ENCODE results near the gene FOXP2. TPM values are rescaled to one million over a fixed set of nuclear protein-coding genes. Genes with fewer than 3 reads are reported as not detected.

The FOXP2 gene
- total and polyA plus RNA-seq, 10 of the 15 experiments (the other 5 are each of a cell fraction or from before 2014, with no cell fraction given) = 0.99 to 2.5 (median 1.8) TPM

DNA sequence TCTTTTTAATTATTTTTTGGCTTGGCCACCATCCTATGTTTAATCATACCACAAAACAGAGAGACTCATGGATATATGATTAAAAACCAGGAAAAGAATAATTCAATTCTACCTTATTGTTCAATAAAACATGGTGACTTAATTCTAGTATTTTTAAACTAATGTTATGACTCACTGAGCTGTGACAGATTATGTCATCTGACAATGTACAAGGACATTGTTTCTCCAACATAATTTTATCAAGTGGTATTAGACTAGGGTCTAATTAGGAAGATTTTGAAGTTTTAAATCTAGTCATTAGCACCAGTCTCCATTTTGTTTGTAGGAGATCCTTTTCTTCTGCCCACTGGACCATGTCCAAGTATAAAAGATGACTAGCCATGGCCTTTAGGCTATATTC, 307.9 kb downstream of the FOXP2 start:
- no peak overlapping the region for H3K4me3 ChIP-seq
- DNase-seq (ENCODE audit: low read depth, low spot score) (no peak), FAIRE-seq (no peak), ATAC-seq (peak; percentile 55)
- ChIA-PET RAD21 (ENCODE audit: unreplicated experiment) (no interaction called here), CTCF (no interaction called here), SMC1A (ENCODE audit: uncharacterized antibody, unreplicated experiment) (no interaction called here), POLR2A (no interaction called here)
- H3K27me3 ChIP-seq (replicated peaks in 1 of 2; ENCODE audit: control insufficient read depth in 2 of 2, insufficient read depth in 2 of 2, low read length in 1 of 2) = no peaks in the 10 kb centered on the region
- H3K79me2 ChIP-seq (ENCODE audit: control insufficient read depth, insufficient read depth, low read length) = no peaks in the 10 kb centered on the region
- H2AFZ ChIP-seq (ENCODE audit: control insufficient read depth, low read depth, low read length) = no peak overlapping the region
- H3K4me1 ChIP-seq (ENCODE audit: control insufficient read depth, insufficient read depth, low read length) = no peaks in the 10 kb centered on the region
- no peaks in the 10 kb centered on the region for H4K20me1 ChIP-seq (ENCODE audit: control insufficient read depth, insufficient read depth)
- no peaks in the 10 kb centered on the region for H3K9me3 ChIP-seq (replicated peaks; ENCODE audit: control insufficient read depth, insufficient read depth, low read length)
- no peak overlapping the region for H3K27ac ChIP-seq (ENCODE audit: control insufficient read depth, insufficient read depth)
- no peaks in the 10 kb centered on the region for H3K36me3 ChIP-seq (ENCODE audit: control insufficient read depth in 2 of 2, insufficient read depth in 2 of 2, low read length in 1 of 2)
- in situ Hi-C loops (cut with MboI) = no loop called here
- H3K9ac ChIP-seq (ENCODE audit: control insufficient read depth, insufficient read depth, low read length) = no peak overlapping the region
- no TSS peak for BruUV-seq (replicated peaks)
- no peak overlapping the region for H3K4me2 ChIP-seq (ENCODE audit: control insufficient read depth, insufficient read depth)
- intact Hi-C loops (cut with micrococcal nuclease; ENCODE audit: unreplicated experiment) = loop anchor here (2.0 kb wide), 1 partner anchor 110 kb away; no protein-coding TSS in a partner anchor
- no peak for TF ChIP-seq MLLT1 (IDR thresholded peaks at IDR 0.05)
- TF ChIP-seq HSF1 (IDR thresholded peaks at IDR 0.05; ENCODE audit: low read depth, low read length) = no peak
- no peak for TF ChIP-seq ZSCAN29 (IDR thresholded peaks at IDR 0.05)
- TF ChIP-seq TAF1 (IDR thresholded peaks at IDR 0.05; ENCODE audit: borderline replicate concordance, low read depth, low read length) = no peak
- 0 out of 2 replicates have a peak, but pooled peaks have one; percentile 20 for TF ChIP-seq MTA2 (IDR thresholded peaks at IDR 0.05; ENCODE audit: low read depth)
- TF ChIP-seq HDAC2 (IDR thresholded peaks at IDR 0.05) = no peak
- TF ChIP-seq ATF7 (IDR thresholded peaks at IDR 0.05; ENCODE audit: low read depth) = peak; percentile 48; the same call in 1 of the 2 replicates
- no peak for TF ChIP-seq SP1 (IDR thresholded peaks at IDR 0.05; ENCODE audit: low read depth, low read length)
- peak; percentile 85 for TF ChIP-seq JUNB (IDR thresholded peaks at IDR 0.05)
- no peak for TF ChIP-seq PML (IDR thresholded peaks at IDR 0.05; ENCODE audit: low read length)
- 0 out of 4 replicates have a peak, but pooled peaks of 1 of the 2 experiments have one; percentile 15 for TF ChIP-seq EP300 (IDR thresholded peaks at IDR 0.05; ENCODE audit: borderline replicate concordance in 1 of 2, control insufficient read depth in 1 of 2, low read depth in 2 of 2, low read length in 2 of 2)
- no peak for TF ChIP-seq MEF2A (IDR thresholded peaks at IDR 0.05; ENCODE audit: insufficient read depth, low read depth, low read length)
- TF ChIP-seq ATF2 (IDR thresholded peaks at IDR 0.05; ENCODE audit: low read length) = peak; percentile 43; the same call in 1 of the 2 replicates

All from GM12878 (cell line).